Measurements from ENCODE around the gene STRN4.

The STRN4 gene

DNA sequence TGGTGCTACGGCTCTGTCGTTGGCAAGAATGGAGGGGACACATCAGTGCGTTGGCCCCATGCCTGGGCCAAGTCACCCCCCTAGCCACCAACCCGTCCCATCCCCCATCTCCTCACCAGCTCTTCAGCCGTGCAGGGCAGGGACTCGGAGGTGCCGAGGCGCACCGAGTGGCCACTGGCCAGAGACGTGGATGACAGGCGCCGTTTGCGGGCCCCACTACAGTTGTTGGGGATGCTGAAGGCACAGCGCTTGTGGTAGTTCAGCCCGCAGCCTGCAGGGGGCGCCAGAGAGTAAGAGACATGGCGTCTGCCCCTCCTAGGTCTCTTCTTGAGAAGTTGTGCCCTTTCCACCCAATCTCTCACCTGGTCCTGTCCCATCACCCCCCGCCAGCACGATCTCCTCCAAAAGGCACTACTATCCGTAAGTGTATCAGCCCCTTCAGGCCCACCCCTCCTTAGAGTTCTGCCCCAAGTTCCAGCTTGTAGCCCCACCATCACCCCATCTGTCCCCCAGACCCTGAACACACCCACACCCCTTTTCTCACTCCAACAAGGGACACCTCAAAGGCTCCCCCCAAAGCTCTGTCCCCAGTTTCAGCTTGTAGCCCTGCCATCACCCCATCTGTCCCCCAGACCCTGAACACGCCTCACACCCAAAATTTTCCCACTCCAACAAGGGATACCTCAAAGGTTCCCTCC, 41.7 kb downstream of the STRN4 start:
- no peak for DNase-seq

GRCh38 chr19:46700704-46701103, 45.5 kb downstream of the STRN4 start:
- DNase-seq = no peak

DNA sequence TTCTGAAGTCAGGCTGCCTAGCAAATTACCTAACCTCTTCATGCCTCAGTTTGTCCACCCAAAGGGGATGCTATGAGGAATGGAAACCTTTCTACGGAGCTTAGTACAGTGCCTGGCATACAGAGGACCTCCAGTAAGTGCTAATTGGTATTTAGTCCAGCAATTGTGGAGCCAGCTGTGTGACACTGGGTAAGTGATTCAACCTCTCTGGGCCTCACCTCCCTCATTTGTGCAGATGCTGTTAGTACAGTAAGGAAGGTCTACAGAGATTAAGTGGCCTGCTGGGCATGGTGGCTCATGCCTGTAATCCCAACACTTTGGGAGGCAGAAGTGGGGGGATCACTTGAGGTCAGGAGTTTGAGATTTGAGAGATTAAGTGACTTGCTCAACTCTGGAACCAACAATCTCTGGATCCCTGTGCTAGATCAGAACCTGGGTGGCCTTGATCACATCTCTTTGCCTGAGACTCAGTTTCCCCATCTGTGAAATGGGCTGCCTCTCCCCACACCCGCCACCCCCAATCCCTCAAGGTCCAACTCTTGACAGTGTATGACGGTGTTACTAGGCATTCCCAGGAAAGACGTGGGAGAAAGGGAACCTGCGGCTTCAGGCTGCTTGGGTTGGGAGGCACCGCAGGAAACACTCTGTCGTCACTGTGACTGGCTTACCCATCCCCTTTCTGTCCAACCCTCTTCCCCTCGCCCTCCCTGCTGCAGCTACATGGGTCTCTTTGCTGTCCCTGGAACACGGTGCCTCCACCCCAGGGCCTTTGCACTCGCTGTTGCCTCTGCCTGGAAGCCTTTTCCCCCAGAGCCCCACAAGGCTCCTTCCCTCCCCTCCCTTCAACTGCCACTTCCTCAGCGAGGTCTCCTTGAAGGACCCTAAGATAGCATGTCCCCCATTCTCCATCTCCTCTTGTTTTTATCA, 47.6 kb downstream of the STRN4 start:
- no peak for DNase-seq

DNA sequence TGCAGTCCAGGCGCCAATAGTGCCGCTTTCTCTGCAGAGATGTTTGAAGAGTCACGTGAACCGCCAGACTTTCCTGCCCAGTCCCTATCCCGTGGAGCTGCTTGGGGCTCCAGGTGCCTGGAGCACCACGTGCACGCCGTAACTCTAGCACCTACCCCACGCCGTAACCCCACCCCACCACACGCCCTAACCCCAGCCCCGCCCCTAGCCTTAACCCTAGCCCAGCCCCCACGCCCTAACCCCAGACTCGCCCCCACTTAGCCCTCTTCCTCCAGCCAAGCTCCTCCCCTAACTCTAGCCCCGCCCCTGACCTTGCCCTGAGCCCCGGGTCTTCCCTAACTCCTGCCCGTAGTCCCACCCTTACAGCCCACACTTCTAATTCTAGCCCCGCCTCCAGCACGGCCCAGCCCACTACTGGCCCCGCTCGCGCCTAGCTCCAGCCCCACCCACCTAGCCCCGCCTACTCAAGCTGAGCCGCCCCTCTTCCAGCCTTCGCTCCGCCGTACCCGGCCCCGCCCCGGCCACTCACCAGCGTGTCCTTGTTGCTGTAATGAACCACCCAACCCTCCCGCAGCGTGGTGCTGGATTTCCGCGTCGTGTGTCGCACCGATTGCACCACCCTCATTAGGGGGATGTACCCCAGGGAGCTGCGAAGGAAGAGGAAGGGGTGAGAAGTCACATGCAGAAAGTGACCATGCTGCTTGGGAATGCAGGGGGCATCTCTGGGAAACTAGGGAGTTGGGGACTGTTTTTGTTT, 48.9 kb downstream of the STRN4 start:
- no peak for DNase-seq

- DNase-seq = no peak
These were observed 49.4 kb downstream of the STRN4 start for GRCh38 chr19:46696866-46697203.

DNA sequence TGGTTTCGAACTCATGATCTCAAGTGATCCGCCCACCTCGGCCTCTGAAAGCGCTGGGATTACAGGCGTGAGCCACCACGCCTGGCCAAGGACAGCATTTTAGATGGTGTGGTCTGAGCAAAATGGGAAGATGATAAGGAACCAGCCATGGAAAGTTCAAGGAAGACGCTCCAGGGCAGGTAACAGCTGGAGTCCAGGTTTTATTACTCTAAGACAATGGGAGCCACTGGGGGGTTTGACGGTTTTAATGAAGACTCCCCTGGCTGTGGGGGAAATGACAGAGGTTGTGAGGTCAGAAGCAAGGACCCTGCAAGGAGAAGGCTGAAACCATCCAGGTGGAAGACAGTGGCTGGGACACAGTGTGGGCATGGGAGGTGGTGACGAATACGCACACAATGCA, 50.2 kb downstream of the STRN4 start:
- no peak for DNase-seq

- no peak for DNase-seq
These were observed 52.5 kb downstream of the STRN4 start for GRCh38 chr19:46693760-46694159.

- no peak for DNase-seq
These were observed 53.1 kb downstream of the STRN4 start for GRCh38 chr19:46692918-46693722.

DNA sequence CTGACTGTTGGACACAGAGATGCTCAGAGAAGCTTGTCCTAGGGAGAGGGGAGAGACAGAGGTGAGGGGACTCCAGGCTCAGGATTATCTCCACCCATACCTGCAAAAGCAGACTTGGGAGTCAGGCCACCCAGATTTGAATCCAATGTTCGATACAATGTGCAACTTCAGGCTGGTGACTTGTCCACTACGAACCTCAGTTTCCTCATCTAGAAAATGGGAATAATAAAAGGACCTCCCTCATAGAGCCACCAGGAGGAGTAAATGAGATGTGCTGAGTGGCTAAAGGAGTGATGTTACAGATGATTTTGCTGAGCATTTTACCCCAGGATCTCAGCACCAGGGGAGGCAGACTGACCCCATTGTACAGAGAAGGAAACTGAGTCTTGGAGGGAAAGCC, 54.3 kb downstream of the STRN4 start:
- no peak for DNase-seq

GRCh38 chr19:46691104-46691503, 55.1 kb downstream of the STRN4 start:
- DNase-seq = no peak

DNA sequence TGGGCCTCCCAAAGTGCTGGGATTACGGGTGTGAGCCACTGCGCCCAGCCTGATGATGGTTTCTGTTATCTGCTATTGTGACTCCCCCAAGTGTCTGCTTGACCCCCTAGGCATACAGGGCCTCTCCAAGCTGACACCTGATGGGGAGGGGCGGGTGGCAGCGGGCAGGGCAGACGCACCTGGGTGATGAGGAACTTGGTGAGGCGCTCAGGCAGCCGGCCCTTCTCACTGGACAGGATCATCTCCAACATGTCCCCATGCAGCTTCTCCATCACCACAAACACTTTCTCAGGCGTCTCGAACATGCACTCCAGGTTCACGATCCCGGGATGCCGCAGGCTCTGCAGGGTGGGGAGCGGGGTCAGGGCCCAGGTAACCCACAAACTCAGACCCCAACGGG, 56.9 kb downstream of the STRN4 start:
- no peak for DNase-seq

- DNase-seq = no peak
These were observed 58.7 kb downstream of the STRN4 start for GRCh38 chr19:46687438-46688145.

GRCh38 chr19:46685189-46685588, 61.1 kb downstream of the STRN4 start:
- DNase-seq = no peak

DNA sequence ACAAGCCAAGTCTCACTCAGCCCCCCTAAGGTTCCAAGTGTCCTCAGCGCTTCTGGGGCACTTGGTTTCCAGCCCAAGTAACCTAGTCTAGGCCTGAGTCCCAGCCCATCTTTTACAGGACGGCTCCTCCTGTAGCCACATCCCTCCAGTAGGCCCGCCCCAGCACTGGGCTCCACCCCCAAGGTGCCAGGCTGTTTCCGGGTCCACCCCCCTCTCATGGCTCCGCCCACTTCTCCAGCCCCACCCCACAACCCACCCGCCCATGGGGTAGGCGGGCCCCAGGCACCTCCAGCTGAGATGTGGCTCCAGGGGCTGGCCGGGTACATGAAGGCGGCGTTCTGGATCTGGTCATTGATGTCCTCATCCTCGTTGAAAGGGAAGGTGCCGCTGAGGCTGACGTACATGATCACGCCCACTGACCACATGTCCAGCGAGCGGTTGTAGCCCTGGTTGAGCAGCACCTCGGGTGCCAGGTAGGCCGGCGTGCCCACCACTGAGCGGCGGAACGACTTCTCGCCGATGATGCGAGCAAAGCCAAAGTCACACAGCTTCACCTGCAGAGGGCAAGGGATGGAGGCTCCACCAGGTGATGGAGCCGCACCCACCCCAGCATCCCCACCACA, 68.0 kb downstream of the STRN4 start:
- DNase-seq = no peak

DNA sequence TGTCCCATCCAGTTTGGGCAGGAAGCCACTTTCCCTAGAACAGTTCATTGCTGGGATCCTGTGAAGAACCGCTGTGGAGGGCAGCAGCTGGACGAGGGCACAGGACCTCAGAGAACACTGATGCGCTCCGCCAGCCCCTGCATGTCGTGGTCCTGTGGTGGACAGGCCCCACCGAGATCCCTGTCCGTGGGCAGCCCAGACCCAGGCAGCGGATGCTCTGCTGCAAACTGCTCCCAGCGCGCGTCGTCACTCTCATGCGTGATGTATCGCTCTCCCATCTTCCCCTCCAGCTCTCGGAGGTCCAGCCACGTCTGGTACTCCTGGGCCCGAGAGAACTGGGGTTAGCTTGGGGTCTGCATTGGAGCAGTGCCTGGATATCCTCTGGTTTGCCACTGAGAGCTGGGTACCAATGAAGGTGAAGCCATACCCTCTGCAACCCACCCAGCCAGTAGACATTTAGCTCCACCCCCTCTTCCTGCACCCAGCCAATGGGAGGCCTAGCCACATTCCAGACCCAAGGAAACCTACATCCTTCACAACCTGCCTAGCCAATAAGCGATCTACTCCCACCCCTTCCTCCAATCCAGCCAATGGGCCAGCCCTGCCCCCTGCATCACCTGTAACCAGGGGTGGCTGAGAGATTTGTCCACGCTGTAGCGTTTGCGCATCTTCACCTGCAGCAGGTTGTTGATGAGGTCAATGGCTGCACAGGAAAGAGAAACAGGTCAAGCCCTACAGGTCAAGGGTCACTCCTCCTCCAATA, 71.7 kb downstream of the STRN4 start:
- DNase-seq = no peak

DNA sequence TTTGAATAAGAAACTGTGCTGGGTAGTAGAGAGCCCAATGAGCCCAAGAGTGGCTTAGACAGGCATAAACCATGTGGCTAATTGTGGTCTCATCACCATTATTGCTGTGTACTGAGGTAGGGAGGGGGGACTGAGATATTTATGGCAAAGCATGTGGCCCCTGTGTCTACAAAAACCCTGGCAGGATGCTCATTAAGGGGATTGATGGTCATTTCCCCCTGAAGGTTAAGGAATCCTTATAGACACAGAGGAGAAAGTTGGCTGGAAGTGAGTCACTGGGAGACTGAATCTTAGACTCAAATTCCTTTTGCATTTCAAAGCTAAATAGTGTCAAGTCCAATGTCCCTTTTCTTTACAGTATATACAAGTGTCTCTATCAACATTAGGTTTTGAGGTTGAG, 75.4 kb downstream of the STRN4 start:
- no peak for DNase-seq

Data from NCI-H446 treated with DMSO at 0.1 percent for 48 hours (cell line).